ENCODE data around the gene VDAC2.
"Not testable (repeated sequence)": the region's sequence is repeated elsewhere in the genome, so short reads cannot be mapped to it uniquely, and the experiment has no call there.

VDAC2 gene

DNA sequence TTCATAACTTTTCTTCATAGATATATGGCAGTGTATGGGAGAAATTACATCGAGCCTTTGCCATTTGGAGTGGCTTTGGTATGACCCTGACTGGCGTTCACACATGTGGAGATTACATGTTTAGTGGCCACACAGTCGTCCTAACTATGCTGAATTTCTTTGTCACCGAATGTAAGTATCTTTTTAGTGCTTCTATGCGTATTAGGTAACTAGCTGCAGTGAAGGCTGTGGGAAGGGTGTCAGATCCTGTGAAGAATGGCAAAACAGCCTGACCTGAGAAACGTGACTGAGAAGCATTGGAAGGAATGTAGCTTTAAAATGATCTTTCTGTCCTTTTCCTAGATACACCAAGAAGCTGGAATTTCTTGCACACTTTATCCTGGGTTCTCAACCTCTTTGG lies 34.5 kb upstream of the VDAC2 start:
- no peak overlapping the region for H3K4me3 ChIP-seq (replicated peaks in 1 of 2; ENCODE audit: low read depth in 2 of 2, low read length in 2 of 2)
- TF ChIP-seq, protein P1, sequence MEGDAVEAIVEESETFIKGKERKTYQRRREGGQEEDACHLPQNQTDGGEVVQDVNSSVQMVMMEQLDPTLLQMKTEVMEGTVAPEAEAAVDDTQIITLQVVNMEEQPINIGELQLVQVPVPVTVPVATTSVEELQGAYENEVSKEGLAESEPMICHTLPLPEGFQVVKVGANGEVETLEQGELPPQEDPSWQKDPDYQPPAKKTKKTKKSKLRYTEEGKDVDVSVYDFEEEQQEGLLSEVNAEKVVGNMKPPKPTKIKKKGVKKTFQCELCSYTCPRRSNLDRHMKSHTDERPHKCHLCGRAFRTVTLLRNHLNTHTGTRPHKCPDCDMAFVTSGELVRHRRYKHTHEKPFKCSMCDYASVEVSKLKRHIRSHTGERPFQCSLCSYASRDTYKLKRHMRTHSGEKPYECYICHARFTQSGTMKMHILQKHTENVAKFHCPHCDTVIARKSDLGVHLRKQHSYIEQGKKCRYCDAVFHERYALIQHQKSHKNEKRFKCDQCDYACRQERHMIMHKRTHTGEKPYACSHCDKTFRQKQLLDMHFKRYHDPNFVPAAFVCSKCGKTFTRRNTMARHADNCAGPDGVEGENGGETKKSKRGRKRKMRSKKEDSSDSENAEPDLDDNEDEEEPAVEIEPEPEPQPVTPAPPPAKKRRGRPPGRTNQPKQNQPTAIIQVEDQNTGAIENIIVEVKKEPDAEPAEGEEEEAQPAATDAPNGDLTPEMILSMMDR (IDR thresholded peaks at IDR 0.05; ENCODE audit: low read depth, low read length) = no peak
- DNase-seq (ENCODE audit: low read depth in 2 of 2) = no peak

DNA sequence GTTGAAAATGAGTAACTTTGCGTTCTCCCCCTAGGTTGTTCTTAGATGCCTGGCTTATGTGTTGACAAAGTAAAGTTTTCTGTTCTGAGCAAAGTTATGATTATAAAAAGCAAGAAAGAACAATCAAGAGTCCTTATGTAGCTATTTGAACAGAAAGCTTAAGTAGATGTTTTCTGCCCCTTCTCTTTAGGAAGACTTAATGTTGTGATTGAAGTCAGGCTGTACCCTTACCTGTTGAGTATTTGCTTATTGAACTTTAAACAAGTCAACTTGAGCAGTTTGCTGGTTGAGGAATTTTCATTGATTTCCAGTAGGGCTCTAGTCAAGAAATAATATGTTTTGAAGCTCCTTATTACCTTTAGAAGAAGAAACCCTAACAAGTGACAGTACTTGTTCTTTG lies 33.9 kb upstream of the VDAC2 start:
- TF ChIP-seq, protein P1 (IDR thresholded peaks at IDR 0.05; ENCODE audit: low read depth, low read length) = no peak
- H3K4me3 ChIP-seq (replicated peaks in 1 of 2; ENCODE audit: low read depth in 2 of 2, low read length in 2 of 2) = no peak overlapping the region
- DNase-seq (ENCODE audit: low read depth in 2 of 2) = no peak

DNA sequence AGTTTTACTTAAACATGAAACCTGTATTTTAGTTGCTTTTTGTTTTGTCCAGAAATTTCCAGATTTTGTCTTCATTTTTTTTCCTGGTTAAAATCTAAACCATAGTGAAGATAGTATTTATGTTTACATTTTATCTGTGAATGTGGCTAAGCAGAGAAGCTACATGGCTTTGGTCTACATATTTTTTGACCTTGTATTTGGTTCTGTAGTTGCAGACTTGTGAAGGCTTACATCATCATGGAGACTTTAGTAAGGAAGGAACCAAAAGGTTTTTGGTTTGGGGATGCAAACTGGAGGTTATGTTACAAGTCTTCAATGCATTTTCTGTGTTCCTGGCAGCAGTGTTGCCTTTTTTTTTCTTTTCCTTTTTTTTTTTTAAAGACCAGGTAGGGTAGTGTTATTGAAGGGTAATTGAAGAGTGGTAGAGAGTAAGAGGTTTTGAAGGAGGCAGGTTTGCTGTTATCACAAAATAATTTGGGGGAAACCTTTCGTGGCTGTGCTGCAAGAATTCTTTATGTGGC lies 30.9 kb upstream of the VDAC2 start:
- no peak overlapping the region for H3K4me3 ChIP-seq (replicated peaks in 1 of 2; ENCODE audit: low read depth in 2 of 2, low read length in 2 of 2)
- TF ChIP-seq, protein P1 (IDR thresholded peaks at IDR 0.05; ENCODE audit: low read depth, low read length) = no peak
- DNase-seq (ENCODE audit: low read depth in 2 of 2) = no peak

DNA sequence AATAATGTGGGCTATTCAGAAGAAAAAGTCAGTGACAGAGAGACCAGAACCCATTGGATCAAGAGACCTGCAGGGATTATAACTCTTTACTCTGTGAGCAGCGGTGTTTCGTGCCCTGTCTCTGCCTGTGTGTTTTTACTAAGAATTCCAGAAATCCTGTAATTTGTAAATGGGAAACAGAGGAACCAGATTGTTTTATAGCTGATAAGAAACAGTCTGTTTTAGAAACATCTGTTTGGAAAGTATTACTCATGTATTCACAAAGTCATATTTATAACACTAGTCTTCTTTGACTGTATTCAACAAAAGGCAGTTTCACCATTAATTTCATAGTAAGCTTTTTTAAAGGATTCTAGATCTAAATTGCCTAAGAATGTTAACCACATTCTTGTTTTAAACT lies 30.0 kb upstream of the VDAC2 start:
- H3K4me3 ChIP-seq (replicated peaks in 1 of 2; ENCODE audit: low read depth in 2 of 2, low read length in 2 of 2) = no peak overlapping the region
- peak; percentile 31 to 51 for DNase-seq (ENCODE audit: low read depth in 2 of 2)
- TF ChIP-seq, protein P1 (IDR thresholded peaks at IDR 0.05; ENCODE audit: low read depth, low read length) = no peak

DNA sequence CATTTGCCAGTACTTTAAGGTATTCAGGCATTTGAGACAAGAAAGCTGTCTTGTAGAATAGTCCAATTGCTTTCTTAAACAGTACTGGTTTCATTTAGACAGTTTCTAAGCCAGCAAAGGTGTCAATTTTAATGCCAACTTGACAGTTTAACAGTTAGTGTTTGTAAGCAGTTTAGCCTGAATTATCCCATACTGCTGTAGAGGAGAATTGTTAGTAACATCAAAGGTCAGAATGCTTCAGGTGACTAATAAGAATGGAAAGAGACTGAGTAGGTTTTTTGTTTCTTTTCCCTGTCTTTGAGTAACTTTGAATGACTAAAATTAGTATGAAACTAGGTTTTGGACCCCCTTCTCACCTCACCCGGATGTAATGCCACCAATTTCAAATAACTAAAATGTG lies 29.5 kb upstream of the VDAC2 start:
- DNase-seq (ENCODE audit: low read depth in 2 of 2) = peak in 1 of 2 donors; percentile 24
- TF ChIP-seq, protein P1 (IDR thresholded peaks at IDR 0.05; ENCODE audit: low read depth, low read length) = no peak
- H3K4me3 ChIP-seq (replicated peaks in 1 of 2; ENCODE audit: low read depth in 2 of 2, low read length in 2 of 2) = no peak overlapping the region

DNA sequence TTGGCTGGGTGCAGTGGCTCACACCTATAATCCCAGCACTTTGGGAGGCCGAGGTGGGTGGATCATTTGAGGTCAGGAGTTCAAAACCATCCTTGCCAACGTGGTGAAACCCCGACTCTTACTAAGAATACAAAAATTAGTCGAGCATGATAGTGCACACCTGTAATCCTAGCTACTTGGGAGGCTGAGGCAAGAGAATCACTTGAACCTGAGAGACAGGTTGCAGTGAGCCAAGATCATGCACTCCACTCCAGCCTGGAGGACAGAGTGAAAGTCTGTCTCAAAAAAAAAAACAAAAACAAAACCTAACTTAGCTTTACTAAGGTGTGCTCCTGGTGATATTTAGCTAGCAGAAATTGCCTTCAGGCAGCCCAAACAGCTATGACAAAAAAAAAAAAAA lies 24.3 kb upstream of the VDAC2 start:
- TF ChIP-seq, protein P1 (IDR thresholded peaks at IDR 0.05; ENCODE audit: low read depth, low read length) = no peak
- no peak for DNase-seq (ENCODE audit: low read depth in 2 of 2)

DNA sequence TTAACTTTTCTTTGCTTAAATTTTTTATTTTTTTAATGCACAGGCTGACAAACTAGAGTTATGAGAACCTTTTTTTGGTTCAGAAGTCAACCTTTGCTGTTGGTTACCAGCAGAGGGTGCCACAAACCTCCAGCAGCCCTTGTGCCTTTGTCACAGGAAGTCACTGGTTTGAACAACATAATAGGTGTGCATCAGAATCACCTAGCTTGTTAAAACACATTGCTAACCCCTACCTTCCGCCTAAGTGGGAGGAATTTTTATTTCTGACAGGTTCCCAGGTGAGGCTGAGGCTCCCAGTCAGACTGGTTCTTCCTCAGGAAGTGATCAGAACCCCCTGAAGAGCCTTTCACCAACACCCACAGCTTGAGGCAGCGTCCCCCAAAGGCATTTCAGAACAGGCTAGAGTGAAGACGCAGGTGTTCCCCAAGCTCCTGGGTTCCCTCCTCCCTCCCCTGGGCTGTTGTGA lies 22.6 kb upstream of the VDAC2 start:
- DNase-seq (ENCODE audit: low read depth in 2 of 2) = peak; percentile 80 to 81
- TF ChIP-seq, protein P1 (IDR thresholded peaks at IDR 0.05; ENCODE audit: low read depth, low read length) = peak; percentile 87
- H3K4me3 ChIP-seq (replicated peaks in 1 of 2; ENCODE audit: low read depth in 2 of 2, low read length in 2 of 2) = no peak overlapping the region

More for the DNA sequence above, 24.3 kb upstream of the VDAC2 start:
- H3K4me3 ChIP-seq (replicated peaks in 1 of 2; ENCODE audit: low read depth in 2 of 2, low read length in 2 of 2) = no peak overlapping the region

DNA sequence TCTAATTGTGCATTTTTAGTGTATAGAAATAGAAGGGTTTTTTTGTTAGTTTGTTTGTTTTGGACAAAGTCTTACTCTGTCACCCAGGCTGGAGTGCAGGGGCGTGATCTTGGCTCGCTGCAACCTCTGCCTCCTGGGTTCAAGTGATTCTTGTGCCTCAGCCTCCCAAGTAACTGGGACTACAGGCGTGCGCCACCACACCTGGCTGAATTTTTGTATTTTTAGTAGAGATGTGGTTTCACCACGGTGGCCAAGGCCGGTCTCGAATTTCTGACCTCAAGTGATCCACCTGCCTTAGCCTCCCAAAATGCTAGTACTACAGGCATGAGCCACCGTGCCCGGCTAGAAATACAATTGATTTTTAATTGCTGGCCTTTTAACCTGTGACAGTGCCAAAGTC lies 22.1 kb upstream of the VDAC2 start:
- not testable (repeated sequence) for H3K4me3 ChIP-seq (replicated peaks in 1 of 2; ENCODE audit: low read depth in 2 of 2, low read length in 2 of 2)

More for the DNA sequence above, 22.1 kb upstream of the VDAC2 start:
- not testable (repeated sequence) for DNase-seq (ENCODE audit: low read depth in 2 of 2)
